A549 (cell line): ENCODE data around the gene NAPEPLD.

ENCODE experiments used
- BHLHE40 ChIP-seq: IDR thresholded peaks from 2 replicates; pipeline ENCODE4 v1.6.1; 2012; ENCODE audit warnings: low read depth, low read length, inconsistent platforms
- ELK1 ChIP-seq: fragments of 150-350 bp; IDR thresholded peaks from 2 replicates; pipeline ENCODE4 v1.6.1; 2014; ENCODE audit warnings: low read depth, mild to moderate bottlenecking, low read length
- ESRRA ChIP-seq: fragments of 150-350 bp; IDR thresholded peaks from 2 replicates; pipeline ENCODE4 v1.6.1; 2014; ENCODE audit warnings: mild to moderate bottlenecking, low read length, borderline replicate concordance
- KDM5A ChIP-seq: fragments of 200-600 bp; sonication (generic); IDR thresholded peaks from 2 replicates; pipeline ENCODE4 v1.6.1; 2016; ENCODE audit warnings: antibody characterized with exemption, mild to moderate bottlenecking
- MAFK ChIP-seq: fragments of 450-650 bp; IDR thresholded peaks from 2 replicates; pipeline ENCODE4 v1.6.1; 2014; ENCODE audit not compliant: partially characterized antibody
- MYC ChIP-seq: IDR thresholded peaks from 2 replicates; pipeline ENCODE4 v1.6.1; 2012; ENCODE audit warnings: mild to moderate bottlenecking, inconsistent platforms, low read length, improper control_type of control experiment, borderline replicate concordance
- NPAS2 ChIP-seq: fragments of 250-450 bp; sonication (Bioruptor Pico); IDR thresholded peaks from 2 replicates; pipeline ENCODE4 v1.8.0; 2022; ENCODE audit warnings: mild to moderate bottlenecking, moderate library complexity, borderline replicate concordance
- REST ChIP-seq: fragments of 200-600 bp; sonication (generic); IDR thresholded peaks from 2 replicates; pipeline ENCODE4 v1.6.1; 2016; ENCODE audit warnings: antibody characterized with exemption, mild to moderate bottlenecking, moderate library complexity
- RFX5 ChIP-seq: fragments of 450-650 bp; IDR thresholded peaks from 2 replicates; pipeline ENCODE4 v1.7.1; 2014; ENCODE audit warnings: antibody characterized with exemption, mild to moderate bottlenecking, moderate library complexity
- SMC3 ChIP-seq: fragments of >200 bp; sonication (Bioruptor Twin); formaldehyde crosslinking; IDR thresholded peaks from 3 replicates; pipeline ENCODE4 v1.6.1; 2018; ENCODE audit warnings: inconsistent platforms
- ZC3H11A ChIP-seq: fragments of 450-650 bp; IDR thresholded peaks from 2 replicates; pipeline ENCODE4 v1.6.1; 2014; ENCODE audit warnings: antibody characterized with exemption, mild to moderate bottlenecking
- TF ChIP-seq, protein P1 (sequence below): fragments of >200 bp; sonication (Bioruptor Twin); formaldehyde crosslinking; IDR thresholded peaks from 3 replicates; pipeline ENCODE4 v1.5.1; 2016

DNA sequence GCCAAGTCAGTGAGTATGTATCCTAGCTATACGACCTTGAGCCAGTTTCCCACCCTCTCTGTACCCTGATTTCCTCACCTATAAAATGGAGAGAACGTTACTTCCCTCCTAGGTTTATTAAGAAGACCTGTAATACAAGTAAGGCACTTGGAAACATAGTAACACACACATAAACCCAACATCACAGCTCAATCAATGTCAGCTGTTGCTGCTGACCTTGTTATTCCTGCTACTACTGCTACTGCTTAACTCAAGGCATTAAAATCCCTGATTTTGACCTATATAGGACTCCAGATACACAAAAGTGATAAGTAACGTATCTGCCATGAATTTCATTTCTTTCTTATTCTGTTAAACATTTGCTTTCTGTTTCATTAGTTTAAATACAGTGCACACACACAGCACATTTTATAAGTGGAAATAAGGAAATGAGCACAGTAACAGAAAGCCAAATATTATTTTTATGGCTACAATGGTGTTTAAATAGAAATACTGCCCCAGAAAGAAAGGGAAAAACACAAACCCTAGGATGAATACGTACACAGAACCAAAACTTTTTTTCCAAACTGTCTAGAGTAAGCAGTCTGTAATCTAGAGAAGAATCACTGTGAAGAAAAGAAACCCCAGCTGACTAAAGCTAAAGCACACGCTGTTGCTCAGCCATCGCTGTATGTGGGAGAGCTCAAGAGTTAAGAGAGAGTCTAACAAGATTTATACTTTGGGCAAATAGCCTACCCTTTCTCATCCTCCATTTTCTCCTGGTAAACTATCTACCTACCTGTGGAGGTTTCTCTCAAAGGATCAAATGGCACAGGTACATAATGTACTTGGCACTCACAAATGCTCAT, 19.0 kb downstream of the NAPEPLD start:
- TF ChIP-seq REST (no peak), RFX5 (no peak), SMC3 (no peak), NPAS2 (CRISPR knock-in tag) (no peak), ESRRA (no peak), MYC (no peak), ELK1 (no peak), MAFK (no peak), KDM5A (no peak), BHLHE40 (no peak), ZC3H11A (no peak)
- TF ChIP-seq, protein P1, sequence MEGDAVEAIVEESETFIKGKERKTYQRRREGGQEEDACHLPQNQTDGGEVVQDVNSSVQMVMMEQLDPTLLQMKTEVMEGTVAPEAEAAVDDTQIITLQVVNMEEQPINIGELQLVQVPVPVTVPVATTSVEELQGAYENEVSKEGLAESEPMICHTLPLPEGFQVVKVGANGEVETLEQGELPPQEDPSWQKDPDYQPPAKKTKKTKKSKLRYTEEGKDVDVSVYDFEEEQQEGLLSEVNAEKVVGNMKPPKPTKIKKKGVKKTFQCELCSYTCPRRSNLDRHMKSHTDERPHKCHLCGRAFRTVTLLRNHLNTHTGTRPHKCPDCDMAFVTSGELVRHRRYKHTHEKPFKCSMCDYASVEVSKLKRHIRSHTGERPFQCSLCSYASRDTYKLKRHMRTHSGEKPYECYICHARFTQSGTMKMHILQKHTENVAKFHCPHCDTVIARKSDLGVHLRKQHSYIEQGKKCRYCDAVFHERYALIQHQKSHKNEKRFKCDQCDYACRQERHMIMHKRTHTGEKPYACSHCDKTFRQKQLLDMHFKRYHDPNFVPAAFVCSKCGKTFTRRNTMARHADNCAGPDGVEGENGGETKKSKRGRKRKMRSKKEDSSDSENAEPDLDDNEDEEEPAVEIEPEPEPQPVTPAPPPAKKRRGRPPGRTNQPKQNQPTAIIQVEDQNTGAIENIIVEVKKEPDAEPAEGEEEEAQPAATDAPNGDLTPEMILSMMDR = no peak
